Measurements from ENCODE around the gene GAK.

GRCh38 chr4:872241-872981 is 59.7 kb downstream of the GAK start:
- TF ChIP-seq CTCF (IDR thresholded peaks at IDR 0.05), result no peak
- TF ChIP-seq EP300 (IDR thresholded peaks at IDR 0.05), result no peak

All from esophagus muscularis mucosa (tissue), 3 donors.